RPMI8226 (cell line): ENCODE results near the gene GATA2.

Source experiments
- DNase-seq: peaks from one replicate; pipeline ENCODE4 v3.0.0-alpha.2; 2015

Gene GATA2

GRCh38 chr3:128472449-128473179 is 20.4 kb downstream of the GATA2 start:
- no peak for DNase-seq

- DNase-seq = no peak
Measured at GRCh38 chr3:128471720-128472119, 21.3 kb downstream of the GATA2 start.

DNA sequence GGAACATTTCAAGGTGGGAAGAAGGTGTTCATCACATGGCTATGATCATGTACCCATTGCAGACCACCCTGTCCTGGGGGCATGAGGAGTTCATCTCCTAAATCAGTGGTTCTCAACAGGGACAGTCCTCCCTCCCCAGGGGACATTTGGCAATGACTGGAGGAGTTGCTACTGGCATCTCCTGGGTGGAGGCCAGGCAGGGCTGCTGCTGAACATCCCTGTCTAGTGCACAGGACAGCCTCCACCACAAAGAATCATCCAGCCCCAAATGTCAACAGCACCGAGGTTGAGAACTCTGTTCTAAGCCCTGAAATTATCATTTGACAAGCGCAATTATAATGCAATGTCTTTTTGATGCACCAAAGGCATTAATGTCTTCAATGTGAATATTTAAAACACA is 21.9 kb downstream of the GATA2 start:
- no peak for DNase-seq

GRCh38 chr3:128470134-128470899 is 22.7 kb downstream of the GATA2 start:
- DNase-seq = no peak

GRCh38 chr3:128469556-128469955 is 23.4 kb downstream of the GATA2 start:
- no peak for DNase-seq

- no peak for DNase-seq
Measured at GRCh38 chr3:128468791-128469527, 24.0 kb downstream of the GATA2 start.

DNA sequence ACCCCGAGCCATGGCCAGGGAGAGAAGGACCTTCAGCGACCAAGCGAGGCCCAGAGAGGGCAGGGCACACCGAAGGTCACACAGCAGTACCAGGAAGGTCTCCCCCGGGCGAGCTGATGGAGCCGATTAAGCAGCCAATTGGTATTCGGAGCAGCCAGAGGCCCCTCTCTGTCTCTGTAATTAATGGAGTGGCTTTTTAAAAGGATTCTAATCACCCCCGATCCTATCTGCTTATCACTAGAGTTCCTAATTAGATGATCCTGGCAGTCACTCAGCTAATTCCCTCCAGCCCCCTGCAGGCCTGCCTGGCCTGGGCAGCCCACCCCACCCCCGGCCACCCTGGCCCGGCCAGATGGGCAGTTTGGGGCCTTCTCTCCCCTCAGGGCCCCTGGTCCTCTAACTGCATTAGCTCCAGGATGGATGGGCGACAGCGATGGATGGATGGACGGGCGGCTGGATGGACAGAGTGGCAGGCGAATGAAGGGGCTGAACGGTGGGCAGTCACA is 24.7 kb downstream of the GATA2 start:
- DNase-seq = no peak

DNA sequence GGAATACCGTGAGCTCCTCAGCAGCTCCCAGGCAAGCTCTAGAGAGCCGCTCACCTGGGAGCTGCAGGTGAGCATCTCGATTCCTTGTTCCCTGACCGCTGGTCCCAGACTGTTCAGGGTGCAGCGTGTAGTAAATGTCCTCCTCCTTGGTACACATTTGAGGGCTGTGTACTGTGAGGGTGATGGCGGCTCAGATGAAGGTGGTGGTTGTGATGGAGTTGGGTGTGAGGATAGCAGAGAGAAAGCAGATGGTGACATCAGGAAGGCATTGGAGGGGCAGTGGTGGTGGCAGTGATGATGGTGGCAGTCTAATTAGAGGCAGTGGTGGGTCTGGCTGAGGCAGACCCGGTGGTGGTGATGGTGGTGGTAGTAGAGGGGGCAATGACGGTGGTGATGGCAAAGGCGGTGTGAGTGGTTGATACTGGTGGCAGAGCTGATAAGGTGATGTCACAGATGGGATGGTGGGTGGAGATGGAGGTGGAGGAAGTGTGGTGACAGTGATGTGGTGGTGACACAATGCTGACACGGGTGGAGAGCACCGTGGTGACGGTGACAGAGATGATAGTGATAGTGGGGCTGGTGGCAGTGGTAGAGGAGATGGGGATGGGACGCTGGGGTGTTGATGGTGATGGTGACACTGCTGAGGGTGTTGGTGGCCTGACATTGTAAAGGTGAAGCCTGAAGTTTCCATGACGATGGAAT is 26.0 kb downstream of the GATA2 start, which contains the start of gene DNAJB8:
Gene DNAJB8 (minus strand): TSS at position 51 of the 702 bp plus-strand sequence. CDS start 3,645 bp downstream, outside the sequence.
- DNase-seq = no peak

DNA sequence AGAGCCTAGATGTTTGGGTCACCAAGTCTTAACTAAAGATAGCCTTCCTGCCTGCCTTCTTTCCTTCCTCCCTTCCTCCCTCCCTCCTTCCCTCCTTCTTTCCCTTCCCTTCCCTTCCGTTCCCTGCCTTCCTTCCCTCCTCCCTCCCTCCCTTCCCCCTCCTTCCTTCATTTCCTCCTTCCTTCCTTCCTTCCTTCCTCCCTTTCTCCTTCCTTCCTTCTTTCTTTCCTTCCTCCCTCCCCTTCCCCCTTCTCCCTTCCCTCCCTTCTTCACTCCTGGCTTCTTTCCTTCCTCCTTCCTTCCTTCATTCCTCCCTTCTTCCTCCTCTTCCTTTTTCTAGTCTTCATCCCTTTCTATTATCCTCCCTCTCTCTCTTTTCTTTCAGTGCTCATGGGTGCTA is 28.3 kb downstream of the GATA2 start:
- DNase-seq = no peak

GRCh38 chr3:128464188-128464587 is 28.8 kb downstream of the GATA2 start:
- no peak for DNase-seq

DNA sequence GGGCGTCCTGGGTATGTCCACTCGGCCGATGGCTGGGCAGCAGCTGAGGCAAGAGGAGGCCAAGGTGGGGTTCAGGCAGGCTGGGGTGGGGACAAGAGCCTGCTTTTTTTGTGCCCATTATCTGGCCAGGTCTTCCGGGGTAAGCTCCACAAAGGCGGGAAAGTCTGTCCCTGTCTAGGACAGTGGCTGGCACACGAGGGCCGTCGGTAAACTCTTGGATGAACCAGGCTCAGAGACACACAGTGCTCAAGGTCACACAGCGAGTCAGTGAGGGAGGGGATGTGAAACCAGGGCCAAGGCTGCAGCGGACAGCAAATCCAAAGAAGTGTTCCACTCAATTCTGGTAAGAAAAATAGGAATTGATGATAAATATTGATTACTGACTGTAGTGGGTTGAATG is 29.2 kb downstream of the GATA2 start:
- no peak for DNase-seq

DNA sequence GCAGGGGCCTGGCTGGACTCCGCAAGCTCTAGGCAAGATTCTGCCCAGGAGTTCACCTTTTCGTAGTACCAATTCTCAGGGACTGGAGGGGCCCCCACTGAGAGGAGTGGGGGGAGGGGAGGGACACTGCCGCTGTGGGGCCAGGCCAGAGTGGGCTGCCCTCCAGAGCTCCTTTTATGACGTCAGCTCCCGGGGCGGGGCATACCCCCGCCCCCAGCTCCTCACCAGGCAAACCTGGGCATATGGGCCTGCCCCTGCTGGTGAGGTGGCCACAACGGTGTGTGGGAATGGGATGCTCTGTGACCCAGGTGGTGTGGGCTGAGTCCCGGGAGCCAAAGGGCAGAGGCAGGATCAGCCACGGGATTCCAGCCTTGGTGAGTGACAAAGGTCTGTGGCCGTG is 29.6 kb downstream of the GATA2 start:
- DNase-seq = no peak

GRCh38 chr3:128462931-128463330 is 30.1 kb downstream of the GATA2 start:
- no peak for DNase-seq

- no peak for DNase-seq
Measured at GRCh38 chr3:128462341-128462910, 30.6 kb downstream of the GATA2 start.

GRCh38 chr3:128461731-128462130 is 31.3 kb downstream of the GATA2 start:
- DNase-seq = no peak

GRCh38 chr3:128459461-128459820 is 33.6 kb downstream of the GATA2 start:
- no peak for DNase-seq

- DNase-seq = no peak
Measured at GRCh38 chr3:128458746-128459460, 34.1 kb downstream of the GATA2 start.

DNA sequence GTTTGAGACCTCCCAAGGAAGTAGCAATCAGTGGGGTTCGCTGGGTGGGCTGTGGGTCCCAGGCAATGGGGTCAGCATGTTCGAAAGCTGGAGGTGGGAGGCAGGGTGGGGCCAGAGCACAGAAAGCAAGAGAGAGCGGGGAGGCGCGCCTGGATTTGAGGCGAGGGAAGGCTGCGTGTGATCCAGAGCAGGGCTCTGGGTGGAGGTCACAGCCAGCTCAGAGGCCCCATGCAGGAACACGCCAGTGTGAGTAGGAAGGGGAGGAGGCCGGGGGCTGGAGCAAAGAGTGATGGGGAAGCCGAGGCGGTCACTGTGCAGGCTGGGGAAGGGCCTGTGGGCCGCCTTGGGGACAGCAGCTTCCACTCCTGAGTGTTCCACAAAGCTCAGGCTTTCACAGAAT is 35.1 kb downstream of the GATA2 start:
- no peak for DNase-seq

- DNase-seq = no peak
Measured at GRCh38 chr3:128456776-128457715, 36.0 kb downstream of the GATA2 start.
